ENCODE measurements around the gene UMAD1.

UMAD1 gene

DNA sequence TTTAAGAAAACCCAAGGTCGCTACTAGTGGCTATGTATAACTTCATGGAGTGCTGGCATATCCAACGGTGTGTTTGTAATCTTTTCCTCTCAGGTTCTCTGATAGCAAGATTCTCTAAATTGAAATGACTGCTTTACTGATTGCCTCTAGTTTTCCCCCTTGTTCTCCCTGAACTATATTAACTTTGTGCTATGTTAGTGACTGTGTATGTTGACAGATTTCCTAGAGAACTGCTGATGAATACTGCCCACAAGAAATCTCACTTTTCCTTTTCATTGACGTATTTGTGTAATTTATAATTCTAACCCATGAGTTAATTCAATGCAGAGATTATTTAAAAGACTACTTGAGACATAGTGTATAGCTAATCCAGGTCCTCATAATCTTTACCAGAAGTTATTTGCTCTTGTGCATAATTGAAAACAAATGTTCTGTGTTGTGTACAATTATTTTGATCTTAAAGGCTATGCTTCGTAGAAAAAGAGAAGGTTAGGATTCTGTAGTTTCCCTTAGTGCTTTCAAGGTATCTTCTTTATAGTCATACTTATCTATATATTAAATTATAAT lies 257.5 kb downstream of the UMAD1 start:
- no peak overlapping the region for H3K4me3 ChIP-seq (ENCODE audit: low read length)
- no peak for TF ChIP-seq ZNF274 (IDR thresholded peaks at IDR 0.05; ENCODE audit: low read depth, low read length)

DNA sequence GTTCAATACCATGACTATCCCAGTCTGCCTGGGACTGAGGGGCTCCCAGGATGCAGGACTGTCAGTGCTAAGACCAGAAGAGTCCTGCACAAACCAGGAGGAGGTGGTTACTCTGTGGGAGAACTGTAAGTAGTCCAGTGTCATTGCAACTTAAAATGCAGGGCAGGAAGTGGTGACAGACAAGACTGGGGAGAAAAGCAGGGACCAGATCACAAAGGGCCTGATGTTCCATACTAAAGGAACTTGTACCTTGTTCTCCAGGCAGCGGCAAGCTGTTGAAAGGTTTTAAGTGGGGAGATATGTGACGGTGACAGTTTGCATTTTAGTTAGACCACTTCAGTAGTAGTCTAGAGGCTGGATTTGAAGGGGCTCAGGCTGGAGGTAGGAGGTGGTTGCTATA lies 262.3 kb downstream of the UMAD1 start:
- TF ChIP-seq ZNF274 (IDR thresholded peaks at IDR 0.05; ENCODE audit: low read depth, low read length), result no peak
- H3K4me3 ChIP-seq (ENCODE audit: low read length), result no peak overlapping the region

DNA sequence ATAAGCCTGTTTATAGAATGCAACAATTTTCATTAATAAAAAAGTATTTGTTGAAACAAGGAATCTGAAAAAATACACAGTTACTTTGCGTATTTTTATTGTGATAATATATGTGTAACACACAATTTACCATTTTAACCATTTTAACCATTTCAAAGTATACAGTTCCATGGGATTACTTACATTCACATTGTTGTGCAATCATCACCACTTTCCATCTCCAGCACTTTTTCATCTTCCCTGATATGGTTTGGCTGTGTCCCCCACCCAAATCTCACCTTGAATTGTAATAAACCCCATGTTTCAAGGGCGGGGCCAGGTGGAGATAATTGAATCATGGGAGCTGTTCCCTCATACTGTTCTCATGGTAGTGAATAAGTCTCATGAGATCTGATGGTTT lies 266.8 kb downstream of the UMAD1 start:
- no peak for TF ChIP-seq ZNF274 (IDR thresholded peaks at IDR 0.05; ENCODE audit: low read depth, low read length)
- no peak overlapping the region for H3K4me3 ChIP-seq (ENCODE audit: low read length)

DNA sequence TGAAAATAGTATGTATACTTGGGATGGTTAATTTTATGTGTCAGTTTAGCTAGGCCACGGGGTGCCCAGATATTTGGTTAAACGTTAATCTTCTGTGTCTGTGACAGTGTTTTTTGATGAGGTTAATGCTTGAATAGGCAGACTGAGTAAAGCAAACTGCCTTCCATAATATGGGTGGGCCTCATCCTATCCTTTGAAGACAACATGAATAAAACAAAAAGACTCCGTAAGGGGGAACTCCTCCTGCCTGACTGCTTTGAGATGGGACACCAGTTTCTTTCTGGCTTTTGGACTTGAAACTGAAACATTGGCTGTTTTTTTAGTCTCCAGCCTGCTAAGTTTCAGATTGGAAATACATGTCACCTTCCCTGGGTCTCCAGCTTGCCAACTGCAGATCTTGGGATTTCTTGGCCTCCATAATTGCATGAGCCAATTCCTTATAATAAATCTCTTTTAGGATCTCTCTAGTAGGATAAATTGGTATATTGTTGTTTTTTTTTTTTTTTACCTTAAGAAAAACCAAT lies 268.1 kb downstream of the UMAD1 start:
- H3K4me3 ChIP-seq (ENCODE audit: low read length), result no peak overlapping the region
- TF ChIP-seq ZNF274 (IDR thresholded peaks at IDR 0.05; ENCODE audit: low read depth, low read length), result no peak

DNA sequence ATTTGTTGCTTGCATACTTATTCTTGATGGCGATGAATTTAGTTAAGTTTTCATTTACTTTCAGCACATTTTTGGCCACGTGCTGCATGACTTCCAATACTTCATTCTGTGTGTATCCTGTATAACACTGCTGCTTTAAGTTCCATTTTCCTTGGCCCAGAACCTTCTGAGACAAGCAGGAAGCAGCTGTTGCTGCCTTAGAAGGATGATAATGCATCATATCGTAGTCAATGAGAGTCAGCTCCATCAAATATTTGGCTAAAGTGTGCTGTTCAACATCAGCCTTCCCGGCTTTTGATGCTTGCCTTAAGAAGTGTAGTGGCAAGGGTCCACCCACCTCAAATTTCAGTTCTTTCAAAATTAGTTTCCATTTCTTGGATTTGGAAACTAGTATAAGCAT lies 268.8 kb downstream of the UMAD1 start:
- TF ChIP-seq ZNF274 (IDR thresholded peaks at IDR 0.05; ENCODE audit: low read depth, low read length), result no peak
- no peak overlapping the region for H3K4me3 ChIP-seq (ENCODE audit: low read length)

DNA sequence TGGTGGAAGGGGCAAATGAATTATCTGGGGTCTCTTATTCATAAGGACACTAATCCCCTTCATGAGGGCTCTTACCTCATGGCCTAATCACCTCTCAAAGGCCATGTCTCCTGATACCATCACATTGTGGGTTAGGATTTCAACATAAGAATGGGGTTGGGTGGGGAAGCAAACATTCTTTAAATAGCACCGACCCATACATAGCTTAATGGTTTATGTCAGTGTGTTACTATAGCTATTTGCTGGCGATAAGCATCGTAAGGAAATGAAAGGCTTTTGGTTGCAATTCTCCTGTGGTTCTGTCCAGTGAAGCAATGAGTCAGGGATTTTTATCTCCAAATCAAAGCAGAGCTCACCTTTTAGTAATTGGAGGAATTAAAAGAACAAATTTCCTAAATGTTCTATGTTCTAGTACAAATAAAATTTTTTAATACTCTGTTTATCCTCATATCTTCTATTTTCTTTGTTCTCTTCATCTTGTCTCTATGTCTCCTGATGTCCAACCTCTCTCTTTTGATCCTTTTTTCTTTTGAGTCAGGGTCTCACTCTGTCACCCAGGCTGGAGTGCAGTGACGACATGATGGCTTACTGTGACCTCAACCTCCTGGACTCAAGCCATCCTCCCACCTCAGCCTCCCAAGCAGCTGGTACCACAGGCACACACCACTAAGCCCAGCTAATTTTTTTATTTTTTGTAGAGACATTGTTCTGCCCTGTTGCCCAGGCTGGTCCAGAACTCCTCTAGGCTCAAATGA lies 271.0 kb downstream of the UMAD1 start:
- TF ChIP-seq ZNF274 (IDR thresholded peaks at IDR 0.05; ENCODE audit: low read depth, low read length), result no peak
- no peak overlapping the region for H3K4me3 ChIP-seq (ENCODE audit: low read length)

DNA sequence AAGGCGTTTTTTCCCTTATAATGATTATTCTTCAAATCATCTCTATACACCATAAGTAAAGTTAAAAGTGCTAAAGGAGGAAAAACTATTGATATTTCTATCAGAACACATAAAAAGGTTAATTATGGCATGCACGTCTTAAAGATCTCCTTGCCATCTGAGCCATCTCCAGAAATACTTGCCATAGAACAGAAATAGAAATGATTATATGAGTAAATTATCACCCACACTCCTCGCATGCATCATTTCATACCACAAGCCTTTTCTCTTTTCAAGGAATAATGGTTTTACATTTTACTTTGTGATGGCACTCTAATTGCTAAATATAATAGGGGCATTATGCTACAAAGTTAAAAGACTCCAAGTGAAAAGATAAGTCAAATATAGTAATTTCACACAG lies 272.4 kb downstream of the UMAD1 start:
- no peak overlapping the region for H3K4me3 ChIP-seq (ENCODE audit: low read length)
- TF ChIP-seq ZNF274 (IDR thresholded peaks at IDR 0.05; ENCODE audit: low read depth, low read length), result no peak

DNA sequence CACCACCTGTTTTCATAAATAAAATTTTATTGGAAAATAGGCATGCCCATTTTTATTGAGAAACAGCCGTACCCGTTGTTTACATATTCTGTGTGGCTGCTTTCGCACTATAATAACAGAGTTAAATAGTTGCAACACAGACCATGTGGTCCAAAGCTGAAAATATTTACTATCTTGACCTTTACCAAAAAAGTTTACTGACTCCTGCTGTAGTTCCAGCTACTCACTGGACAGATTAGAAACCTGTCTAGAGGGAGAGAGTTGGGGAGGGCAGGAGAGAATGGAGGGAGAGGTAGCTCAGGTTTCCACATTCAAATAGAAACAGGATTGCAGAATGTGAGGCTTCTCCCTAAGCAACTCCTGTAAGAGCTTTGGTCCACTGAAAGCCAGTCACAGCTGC lies 273.0 kb downstream of the UMAD1 start:
- no peak overlapping the region for H3K4me3 ChIP-seq (ENCODE audit: low read length)
- TF ChIP-seq ZNF274 (IDR thresholded peaks at IDR 0.05; ENCODE audit: low read depth, low read length), result no peak

DNA sequence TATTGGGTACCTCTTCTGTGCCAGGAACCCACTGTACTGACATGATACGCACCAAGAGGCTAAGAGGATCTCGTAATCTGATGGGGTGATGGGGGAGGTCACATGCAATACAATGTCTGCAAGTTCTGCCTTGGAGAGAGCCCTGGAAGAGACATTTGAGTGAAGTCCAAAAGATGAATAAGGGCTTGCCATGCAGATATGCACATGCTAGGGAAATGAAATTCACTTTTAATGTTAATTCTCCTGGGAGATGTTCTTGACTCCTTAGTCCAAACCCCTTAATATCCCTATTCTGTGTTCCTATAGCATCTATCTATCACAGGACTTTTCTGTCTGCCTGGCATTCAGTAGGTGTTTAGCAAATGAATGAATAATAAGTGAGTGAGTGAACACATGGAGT lies 274.0 kb downstream of the UMAD1 start:
- TF ChIP-seq ZNF274 (IDR thresholded peaks at IDR 0.05; ENCODE audit: low read depth, low read length), result no peak
- H3K4me3 ChIP-seq (ENCODE audit: low read length), result no peak overlapping the region

DNA sequence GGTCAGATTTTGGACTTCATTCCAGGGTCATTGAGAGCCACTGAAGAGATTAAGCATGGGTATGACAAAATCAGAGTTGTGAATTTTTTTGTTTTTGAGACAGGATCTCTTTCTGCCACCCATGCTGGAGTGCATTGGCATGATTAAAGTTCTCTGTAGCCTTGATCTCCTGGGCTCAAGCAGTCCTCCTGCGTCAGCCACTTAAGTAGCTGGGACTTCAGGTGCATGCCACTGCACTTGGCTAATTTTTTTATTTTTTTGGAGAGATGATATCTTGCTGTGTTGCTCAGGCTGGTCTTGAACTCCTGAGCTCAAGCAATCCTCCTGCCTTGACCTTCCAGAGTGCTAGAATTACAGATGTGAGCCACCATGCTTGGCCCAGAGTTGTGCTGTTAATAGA lies 275.5 kb downstream of the UMAD1 start:
- no peak for TF ChIP-seq ZNF274 (IDR thresholded peaks at IDR 0.05; ENCODE audit: low read depth, low read length)

DNA sequence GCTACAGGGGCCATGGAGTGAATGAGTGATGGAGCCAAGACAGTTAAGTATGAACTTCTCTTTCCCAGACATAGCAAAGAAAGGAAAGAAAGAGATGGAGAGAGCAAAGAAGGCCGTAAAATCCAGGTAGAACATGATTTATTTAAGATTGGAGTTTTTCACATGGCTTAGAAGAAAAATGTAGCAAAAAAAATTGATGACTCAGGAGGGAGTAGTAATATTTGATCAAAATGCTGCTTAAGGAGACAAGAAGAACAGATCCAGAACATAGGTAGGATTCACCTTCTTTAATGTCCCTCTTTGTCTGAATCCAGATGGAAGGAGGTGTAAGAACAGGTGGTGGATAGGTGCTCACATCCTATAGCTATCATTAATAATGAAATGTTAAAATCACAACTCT lies 277.0 kb downstream of the UMAD1 start:
- TF ChIP-seq ZNF274 (IDR thresholded peaks at IDR 0.05; ENCODE audit: low read depth, low read length), result no peak
- no peak overlapping the region for H3K4me3 ChIP-seq (ENCODE audit: low read length)

More for the DNA sequence above, 275.5 kb downstream of the UMAD1 start:
- H3K4me3 ChIP-seq (ENCODE audit: low read length), result no peak overlapping the region

DNA sequence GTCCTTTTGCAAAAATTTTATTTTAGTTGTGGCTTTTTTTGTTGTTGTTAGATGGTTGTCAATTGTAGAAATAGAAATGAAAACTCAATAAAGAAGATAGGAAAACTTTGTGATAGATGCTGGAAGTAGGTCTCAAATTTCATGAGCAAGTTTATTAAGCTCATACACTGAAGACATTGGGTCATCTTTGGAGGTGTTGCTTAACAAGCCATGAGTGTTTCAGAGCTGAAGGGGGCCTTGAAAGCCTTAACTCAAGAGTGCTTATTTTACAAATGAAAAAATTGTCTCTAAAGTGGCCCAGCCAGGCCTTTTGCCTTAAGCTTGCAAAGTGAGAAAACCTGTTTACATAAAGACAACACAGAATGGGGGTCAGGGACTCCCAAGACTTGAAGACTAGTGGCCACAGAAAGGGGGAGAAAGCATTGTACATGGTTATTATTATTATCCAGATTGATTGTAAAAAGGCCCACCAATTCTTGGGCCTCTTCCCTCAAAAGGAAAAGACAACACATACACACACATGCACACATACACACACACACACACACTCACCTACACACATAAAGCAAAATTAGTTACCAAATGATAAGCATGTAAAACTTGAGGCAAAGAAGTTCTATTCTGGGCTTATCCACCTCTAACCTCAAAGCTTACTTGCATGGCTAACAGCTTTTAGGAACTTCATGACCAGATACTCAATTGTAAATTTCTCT lies 278.3 kb downstream of the UMAD1 start:
- no peak for TF ChIP-seq ZNF274 (IDR thresholded peaks at IDR 0.05; ENCODE audit: low read depth, low read length)
- no peak overlapping the region for H3K4me3 ChIP-seq (ENCODE audit: low read length)

DNA sequence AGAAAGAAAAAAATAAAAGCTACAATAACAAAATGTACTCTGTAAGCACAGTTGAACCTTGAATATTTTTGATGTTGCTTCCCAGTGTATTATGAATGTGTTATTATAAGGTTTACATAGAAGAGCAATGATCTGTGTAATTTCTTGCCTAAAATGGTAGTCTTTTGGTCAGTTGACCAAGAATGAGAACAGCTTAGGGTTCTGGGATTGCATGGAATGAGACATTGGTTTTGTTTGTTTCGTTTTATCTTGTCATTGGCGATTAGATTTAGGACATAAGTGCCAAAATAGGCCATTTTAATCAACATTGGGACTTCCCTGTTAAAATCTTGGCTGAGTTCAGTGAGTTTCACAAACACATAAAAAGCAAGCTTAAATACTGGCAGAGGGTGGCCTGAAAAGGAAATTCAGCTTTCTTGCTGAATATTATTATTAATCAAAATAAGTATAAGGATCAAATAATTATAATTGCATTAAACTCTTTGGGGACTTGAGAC lies 278.9 kb downstream of the UMAD1 start:
- no peak for TF ChIP-seq ZNF274 (IDR thresholded peaks at IDR 0.05; ENCODE audit: low read depth, low read length)
- no peak overlapping the region for H3K4me3 ChIP-seq (ENCODE audit: low read length)

DNA sequence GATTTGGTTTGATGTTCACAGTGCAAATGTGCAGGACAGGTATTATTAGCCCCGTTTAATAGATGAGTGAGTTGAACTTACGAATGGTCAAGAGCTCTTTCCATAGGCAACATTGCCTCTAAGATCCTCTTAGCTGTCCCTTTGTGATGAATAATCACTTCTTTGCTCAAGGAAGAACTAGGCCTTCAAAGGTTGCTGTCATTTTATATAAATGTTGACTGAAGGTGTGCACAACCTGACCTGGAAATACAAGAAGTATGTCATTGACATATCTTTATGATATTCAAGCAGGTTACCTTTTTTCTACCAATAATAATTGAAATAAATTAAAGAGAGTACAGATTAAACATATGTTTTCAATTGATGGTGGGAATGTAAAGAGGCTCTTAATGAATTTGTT lies 279.5 kb downstream of the UMAD1 start:
- no peak overlapping the region for H3K4me3 ChIP-seq (ENCODE audit: low read length)
- TF ChIP-seq ZNF274 (IDR thresholded peaks at IDR 0.05; ENCODE audit: low read depth, low read length), result no peak

DNA sequence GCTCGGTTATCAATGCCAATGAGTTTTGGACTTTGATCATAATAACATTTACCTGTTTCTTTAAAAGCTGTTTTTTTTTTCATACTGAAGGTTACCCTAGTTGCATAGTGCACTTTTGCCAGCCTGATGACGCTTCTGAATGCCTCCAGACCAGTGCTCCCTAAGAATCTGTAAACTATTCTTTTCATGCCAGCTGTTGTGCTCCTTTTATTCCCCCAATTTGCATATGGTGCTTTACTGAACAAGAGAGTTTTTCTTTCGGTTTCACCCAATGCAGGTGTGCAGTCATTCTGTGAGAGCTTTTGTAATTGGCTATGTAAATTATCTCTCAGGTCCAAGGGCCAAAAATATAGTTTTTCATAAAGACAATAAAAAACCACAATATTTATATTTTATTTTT lies 279.9 kb downstream of the UMAD1 start:
- H3K4me3 ChIP-seq (ENCODE audit: low read length), result no peak overlapping the region
- no peak for TF ChIP-seq ZNF274 (IDR thresholded peaks at IDR 0.05; ENCODE audit: low read depth, low read length)

All from GM08714 (cell line).